Ascending aorta (tissue), 2 donors: Measurements from ENCODE around the gene NHSL1. TPM values are rescaled to one million over a fixed set of nuclear protein-coding genes. Genes with fewer than 3 reads are reported as not detected.

Source experiments
- DNase-seq, 2 donors: peaks; one replicate each; pipeline ENCODE4 v3.0.0-alpha.2; 2019; ENCODE audit warnings: low spot score in 2 of 2
- H3K27ac ChIP-seq, 2 donors: fragments of 200-600 bp; sonication (generic); one replicate each; pipeline ENCODE4 v1.5.1; 2016 to 2017; ENCODE audit warnings: mild to moderate bottlenecking in 1 of 2
- H3K27me3 ChIP-seq: fragments of 200-600 bp; sonication (generic); one replicate; pipeline ENCODE4 v1.5.1; 2017
- H3K36me3 ChIP-seq, 2 donors: fragments of 200-600 bp; sonication (generic); one replicate each; pipeline ENCODE4 v1.5.1; 2016
- H3K4me1 ChIP-seq, 2 donors: fragments of 200-600 bp; sonication (generic); one replicate each; pipeline ENCODE4 v1.5.1; 2016 to 2017; ENCODE audit warnings: mild to moderate bottlenecking in 1 of 2
- H3K4me3 ChIP-seq, 2 donors: fragments of 200-600 bp; sonication (generic); one replicate each; pipeline ENCODE4 v1.5.1; 2016 to 2017; ENCODE audit warnings: mild to moderate bottlenecking in 1 of 2
- H3K9me3 ChIP-seq, 2 donors: fragments of 200-600 bp; sonication (generic); one replicate each; pipeline ENCODE4 v1.5.1; 2016
- intact Hi-C: fragments of 100-400 bp; cut with DNase I; formaldehyde crosslinking; loops from one replicate; pipeline ENCODE4 v1.15.1; 2023
- total RNA-seq: library from RNA; depleted of rRNA; stranded (reverse); fragments of >200 nt; gene quantifications from one replicate; pipeline ENCODE4 v1.1.0, GENCODE V29; 2016
- TF ChIP-seq, protein P1 (sequence below), 3 experiments: fragments of 200-600 bp in 2 of 3; fragments of 450-650 bp in 1 of 3; sonication (generic) in 2 of 3; IDR thresholded peaks; one replicate each; pipeline ENCODE4 v1.5.1; 2016 to 2019; ENCODE audit warnings: antibody characterized with exemption in 3 of 3, mild to moderate bottlenecking in 1 of 3, moderate library complexity in 1 of 3

Gene NHSL1
- total RNA-seq, 1 donor from 2014 or later: 10.4 TPM

DNA sequence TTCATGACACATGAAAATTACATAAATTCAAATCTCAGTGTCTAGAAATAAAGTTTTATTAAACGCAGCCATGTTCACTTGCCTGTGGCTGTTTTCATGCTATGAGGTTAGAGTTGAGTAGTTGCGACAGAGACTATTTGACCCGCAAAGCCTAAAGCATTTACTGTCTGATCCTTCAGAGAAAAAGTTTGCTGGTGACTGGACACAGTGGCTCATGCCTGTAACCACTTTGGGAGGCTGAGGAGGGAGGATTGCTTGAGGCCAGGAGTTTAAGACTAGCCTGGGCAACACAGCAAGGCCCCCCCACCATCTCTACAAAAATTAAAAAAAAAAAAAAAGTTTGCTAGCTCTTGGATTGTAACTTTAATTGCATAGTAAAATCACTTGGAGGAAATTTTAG is 112.4 kb downstream of the NHSL1 start:
- H3K27me3 ChIP-seq: no peaks in the 10 kb centered on the region
- TF ChIP-seq, protein P1, sequence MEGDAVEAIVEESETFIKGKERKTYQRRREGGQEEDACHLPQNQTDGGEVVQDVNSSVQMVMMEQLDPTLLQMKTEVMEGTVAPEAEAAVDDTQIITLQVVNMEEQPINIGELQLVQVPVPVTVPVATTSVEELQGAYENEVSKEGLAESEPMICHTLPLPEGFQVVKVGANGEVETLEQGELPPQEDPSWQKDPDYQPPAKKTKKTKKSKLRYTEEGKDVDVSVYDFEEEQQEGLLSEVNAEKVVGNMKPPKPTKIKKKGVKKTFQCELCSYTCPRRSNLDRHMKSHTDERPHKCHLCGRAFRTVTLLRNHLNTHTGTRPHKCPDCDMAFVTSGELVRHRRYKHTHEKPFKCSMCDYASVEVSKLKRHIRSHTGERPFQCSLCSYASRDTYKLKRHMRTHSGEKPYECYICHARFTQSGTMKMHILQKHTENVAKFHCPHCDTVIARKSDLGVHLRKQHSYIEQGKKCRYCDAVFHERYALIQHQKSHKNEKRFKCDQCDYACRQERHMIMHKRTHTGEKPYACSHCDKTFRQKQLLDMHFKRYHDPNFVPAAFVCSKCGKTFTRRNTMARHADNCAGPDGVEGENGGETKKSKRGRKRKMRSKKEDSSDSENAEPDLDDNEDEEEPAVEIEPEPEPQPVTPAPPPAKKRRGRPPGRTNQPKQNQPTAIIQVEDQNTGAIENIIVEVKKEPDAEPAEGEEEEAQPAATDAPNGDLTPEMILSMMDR (IDR thresholded peaks at IDR 0.05): no peak
- H3K4me1 ChIP-seq: no peaks in the 10 kb centered on the region
- no peak overlapping the region for H3K27ac ChIP-seq
- intact Hi-C loops: no loop called here
- H3K9me3 ChIP-seq: no peaks in the 10 kb centered on the region
- DNase-seq: no peak
- no peak overlapping the region for H3K4me3 ChIP-seq
- no peaks in the 10 kb centered on the region for H3K36me3 ChIP-seq

DNA sequence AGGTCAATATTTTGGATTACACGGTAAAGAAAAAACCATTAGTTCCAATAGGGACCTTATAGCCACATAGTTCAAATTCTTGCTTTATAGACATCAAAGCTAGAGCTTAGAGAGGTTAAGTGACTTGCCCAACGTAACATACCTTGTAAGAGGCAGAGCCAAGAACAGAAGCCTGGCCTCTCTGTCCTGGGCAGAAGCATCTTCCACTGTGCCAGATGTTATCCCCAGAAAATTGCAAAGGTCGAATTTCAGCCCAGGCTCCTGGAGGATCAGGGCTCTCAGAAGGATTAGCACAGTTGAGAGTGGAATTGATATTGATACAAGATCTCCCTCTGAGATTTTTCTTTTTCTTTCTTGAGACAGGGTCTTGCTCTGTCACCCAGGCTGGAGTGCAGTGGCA is 115.5 kb downstream of the NHSL1 start:
- no peak for DNase-seq
- intact Hi-C loops: no loop called here
- H3K36me3 ChIP-seq: no peaks in the 10 kb centered on the region
- H3K27ac ChIP-seq: no peak overlapping the region
- no peaks in the 10 kb centered on the region for H3K9me3 ChIP-seq
- no peaks in the 10 kb centered on the region for H3K27me3 ChIP-seq
- TF ChIP-seq, protein P1 (IDR thresholded peaks at IDR 0.05): no peak
- no peaks in the 10 kb centered on the region for H3K4me1 ChIP-seq
- no peak overlapping the region for H3K4me3 ChIP-seq

DNA sequence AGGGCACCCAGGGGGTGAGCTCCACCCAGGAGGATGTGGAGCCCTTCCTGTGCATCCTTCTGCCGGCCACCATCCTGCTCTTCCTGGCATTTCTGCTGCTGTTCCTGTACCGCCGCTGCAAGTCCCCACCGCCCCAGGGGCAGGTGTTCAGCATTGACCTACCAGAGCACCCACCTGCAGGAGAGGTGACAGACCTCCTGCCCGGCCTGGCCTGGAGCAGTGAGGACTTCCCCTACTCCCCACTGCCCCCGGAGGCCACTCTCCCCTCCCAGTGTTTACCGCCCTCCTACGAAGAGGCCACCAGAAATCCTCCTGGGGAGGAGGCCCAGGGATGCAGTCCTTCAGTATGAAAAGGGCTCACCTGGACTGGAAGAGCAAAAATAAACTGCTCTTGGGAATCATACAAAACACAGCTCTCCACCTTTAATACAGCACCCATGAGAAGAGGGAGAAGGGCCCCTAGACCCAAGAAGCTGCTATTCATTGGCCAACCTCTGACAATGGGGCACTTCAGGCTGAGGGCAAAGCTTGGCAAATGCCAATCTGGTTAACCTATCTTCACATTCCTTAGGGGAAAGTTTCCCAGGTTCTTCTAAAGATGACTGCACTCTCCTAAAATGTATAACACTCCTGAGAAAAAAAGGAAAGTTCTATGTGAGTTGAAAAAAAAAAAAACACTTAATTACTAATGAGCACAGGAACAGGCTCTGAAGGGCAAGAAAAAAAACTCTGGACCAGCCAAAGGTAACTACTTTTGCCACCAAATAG is 116.6 kb downstream of the NHSL1 start:
- Histone ChIP-seq H3K27me3 (no peaks in the 10 kb centered on the region), H3K27ac (no peak overlapping the region), H3K36me3 (no peaks in the 10 kb centered on the region), H3K4me1 (no peaks in the 10 kb centered on the region), H3K4me3 (no peak overlapping the region), H3K9me3 (no peaks in the 10 kb centered on the region)
- intact Hi-C loops: no loop called here
- DNase-seq: no peak
- TF ChIP-seq, protein P1 (IDR thresholded peaks at IDR 0.05): no peak

DNA sequence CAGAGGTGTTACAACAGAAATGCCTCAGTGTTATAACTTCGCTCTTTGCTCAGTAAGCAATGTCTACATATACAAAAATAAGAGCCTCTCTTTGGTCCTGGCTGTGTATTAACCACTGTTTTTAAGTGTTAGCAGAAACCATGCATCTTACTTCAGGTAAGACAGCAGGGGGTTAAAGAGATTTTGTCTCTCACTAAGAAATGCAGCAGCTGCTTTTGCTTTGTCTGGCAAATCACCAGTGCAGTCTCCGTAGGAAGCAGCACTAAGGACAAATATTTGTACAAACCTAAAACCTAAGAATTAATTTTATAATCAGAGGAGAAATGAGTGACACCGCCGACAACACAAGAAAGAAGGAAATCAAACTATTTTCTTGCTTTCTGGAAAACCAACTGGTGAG is 120.8 kb downstream of the NHSL1 start:
- no peak for DNase-seq
- intact Hi-C loops: no loop called here
- Histone ChIP-seq H3K27ac (no peak overlapping the region), H3K9me3 (no peaks in the 10 kb centered on the region), H3K4me3 (no peak overlapping the region), H3K27me3 (no peaks in the 10 kb centered on the region), H3K36me3 (no peaks in the 10 kb centered on the region), H3K4me1 (no peaks in the 10 kb centered on the region)
- TF ChIP-seq, protein P1 (IDR thresholded peaks at IDR 0.05): no peak

DNA sequence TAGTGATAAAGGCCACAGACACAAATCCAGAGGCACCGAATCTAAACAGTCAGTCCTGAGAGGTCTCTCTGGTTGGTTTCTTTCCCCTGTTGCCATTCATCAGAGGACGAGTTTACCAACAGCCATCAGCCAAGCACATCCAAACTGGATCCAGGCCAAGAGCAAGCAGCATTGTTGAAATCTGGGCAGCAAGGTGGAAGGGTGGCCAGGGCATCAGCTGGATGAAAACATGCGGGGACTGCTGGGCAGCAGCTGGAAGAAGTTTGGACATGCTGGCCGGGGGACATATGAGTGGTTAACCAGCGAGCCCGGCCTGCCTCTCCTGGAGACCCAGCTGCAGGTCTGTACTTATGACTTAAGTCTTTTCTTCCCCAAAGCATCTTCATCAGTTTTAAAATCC is 121.5 kb downstream of the NHSL1 start, which contains the start of gene SMIM28:
Gene SMIM28 (plus strand): TSS at position 62 of the 400 bp plus-strand sequence. CDS start 168 bp downstream, at position 230.
- no peak within 1 kb of the TSS for H3K4me3 ChIP-seq
- no peaks in the 10 kb centered on the region for H3K27me3 ChIP-seq
- no peak for DNase-seq
- H3K36me3 ChIP-seq: no peaks in the 10 kb centered on the region
- no peak within 1 kb of the TSS for H3K27ac ChIP-seq
- intact Hi-C loops: no loop called here
- no peaks in the 10 kb centered on the region for H3K4me1 ChIP-seq
- TF ChIP-seq, protein P1 (IDR thresholded peaks at IDR 0.05): no peak
- no peaks in the 10 kb centered on the region for H3K9me3 ChIP-seq
